HepG2 (cell line): ENCODE results near the gene FAHD2A. TPM values are rescaled to one million over a fixed set of nuclear protein-coding genes. Genes with fewer than 3 reads are reported as not detected.

Source experiments
- FOXO1 ChIP-seq: sonication (generic); formaldehyde crosslinking; IDR thresholded peaks from 2 replicates; pipeline ENCODE4 v1.4.0; 2020; ENCODE audit warnings: missing genetic modification reagents
- GABPA ChIP-seq, 2 experiments: IDR thresholded peaks; 2 replicates each; pipeline ENCODE4 v1.6.1; 2011 to 2016; ENCODE audit warnings: low read depth in 2 of 2, low read length in 1 of 2, missing biosample characterization in 1 of 2, missing genetic modification characterization in 1 of 2
- HNF4A ChIP-seq: sonication (generic); formaldehyde crosslinking; IDR thresholded peaks from 2 replicates; pipeline ENCODE4 v1.4.0; 2020; ENCODE audit warnings: missing genetic modification reagents
- IKZF1 ChIP-seq: fragments of 450-650 bp; IDR thresholded peaks from 2 replicates; pipeline ENCODE4 v1.7.1; 2016
- PHF5A ChIP-seq: IDR thresholded peaks from one replicate; pipeline ENCODE4 v1.6.1; 2018; ENCODE audit warnings: low read depth, missing genetic modification reagents; ENCODE audit not compliant: unreplicated experiment
- SMARCC2 ChIP-seq: fragments of 450-650 bp; IDR thresholded peaks from 2 replicates; pipeline ENCODE4 v1.6.1; 2017; ENCODE audit warnings: antibody characterized with exemption, mild to moderate bottlenecking
- SRY ChIP-seq: sonication (generic); formaldehyde crosslinking; IDR thresholded peaks from 2 replicates; pipeline ENCODE4 v1.8.0; 2022; ENCODE audit warnings: mild to moderate bottlenecking, missing genetic modification reagents
- TBX2 ChIP-seq: sonication (generic); formaldehyde crosslinking; IDR thresholded peaks from 2 replicates; pipeline ENCODE4 v1.5.0; 2020; ENCODE audit warnings: missing genetic modification reagents, mild to moderate bottlenecking, borderline replicate concordance
- ZNF441 ChIP-seq: sonication (generic); formaldehyde crosslinking; IDR thresholded peaks from 2 replicates; pipeline ENCODE4 v1.7.0; 2021; ENCODE audit warnings: missing genetic modification reagents, borderline replicate concordance
- ZNF713 ChIP-seq: sonication (generic); formaldehyde crosslinking; IDR thresholded peaks from 2 replicates; pipeline ENCODE4 v1.4.0; 2020; ENCODE audit warnings: mild to moderate bottlenecking, missing genetic modification reagents
- ZNF768 ChIP-seq: sonication (generic); formaldehyde crosslinking; IDR thresholded peaks from 2 replicates; pipeline ENCODE4 v1.4.0; 2020; ENCODE audit warnings: missing genetic modification reagents
- polyA plus RNA-seq, 8 experiments: library from polyadenylated mRNA; depleted of rRNA in 3 of 8; stranded (reverse) in 7 of 8; unstranded in 1 of 8; fragments of >200 nt; fragmentation: Illumina TruSeq in 4 of 8; extraction: Trizol in 4 of 8; gene quantifications; 2 replicates each; pipeline versions ENCODE4 v1.2.1 to v1.2.3, GENCODE V29; 2011 to 2016; ENCODE audit warnings: low read depth in 4 of 8, missing spikeins in 1 of 8, mixed read lengths in 1 of 8; ENCODE audit not compliant: insufficient read depth in 1 of 8
- total RNA-seq, 5 experiments: library from RNA; depleted of rRNA; stranded (reverse); fragments of >200 nt; fragmentation: Illumina TruSeq; extraction: Trizol; gene quantifications; 2 replicates each; pipeline ENCODE4 v1.2.3, GENCODE V29; 2016; ENCODE audit warnings: low read depth in 1 of 5
- TF ChIP-seq, protein P1 (sequence below), 2 experiments: sonication (generic) in 1 of 2; formaldehyde crosslinking in 1 of 2; IDR thresholded peaks; 2 replicates each; pipeline versions ENCODE4 v1.5.1 to v1.6.1; 2011 to 2020; ENCODE audit warnings: borderline replicate concordance in 1 of 2, low read depth in 1 of 2, low read length in 1 of 2, mild to moderate bottlenecking in 1 of 2, missing genetic modification reagents in 1 of 2, moderate library complexity in 1 of 2
- TF ChIP-seq, protein P2 (sequence below): sonication (generic); formaldehyde crosslinking; IDR thresholded peaks from 2 replicates; pipeline ENCODE4 v1.5.0; 2020; ENCODE audit warnings: missing genetic modification reagents, mild to moderate bottlenecking, borderline replicate concordance
- TF ChIP-seq, protein P3 (sequence below): sonication (generic); formaldehyde crosslinking; IDR thresholded peaks from 2 replicates; pipeline ENCODE4 v1.8.0; 2022; ENCODE audit warnings: mild to moderate bottlenecking, missing genetic modification reagents, borderline replicate concordance
- TF ChIP-seq, protein P4 (sequence below): sonication (generic); formaldehyde crosslinking; conservative IDR thresholded peaks from 2 replicates; pipeline ENCODE4 v1.8.1; 2023; ENCODE audit warnings: missing genetic modification reagents

Gene FAHD2A
- total and polyA plus RNA-seq, 2 of the 13 experiments (the other 11 are each of a cell fraction or from before 2014, with no cell fraction given): 34.0 to 44.2 TPM

DNA sequence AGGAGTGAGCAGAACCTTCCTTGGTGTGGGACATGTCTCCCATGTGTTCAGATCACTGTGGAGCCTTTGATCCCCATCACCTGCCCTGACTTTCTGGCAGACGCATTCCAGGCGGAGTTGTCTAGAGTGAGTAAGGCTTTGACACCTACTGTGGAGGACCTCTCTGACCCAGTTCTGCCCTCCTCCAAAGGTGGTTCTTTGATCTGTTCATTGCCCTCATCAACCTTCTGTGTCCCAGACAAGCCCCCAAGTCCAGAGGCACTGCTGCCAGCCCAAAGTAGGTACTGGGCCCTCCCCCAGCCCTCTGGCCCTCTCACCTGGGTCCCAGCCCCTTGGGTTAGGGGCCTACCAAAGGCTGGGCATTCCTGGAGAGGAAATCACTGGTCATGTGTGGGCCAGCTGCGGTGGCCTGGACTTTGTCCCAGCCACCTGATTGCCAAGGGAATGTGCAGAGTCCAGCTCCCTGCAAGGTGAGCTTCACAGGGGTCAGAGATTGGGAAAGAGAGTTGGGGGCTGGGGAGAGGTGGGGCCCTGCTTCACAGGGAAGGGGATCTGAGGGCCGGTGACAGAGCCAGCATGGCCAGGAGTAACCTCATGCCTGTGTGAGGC, 12.1 kb upstream of the FAHD2A start (continued):
- TF ChIP-seq, protein P1, sequence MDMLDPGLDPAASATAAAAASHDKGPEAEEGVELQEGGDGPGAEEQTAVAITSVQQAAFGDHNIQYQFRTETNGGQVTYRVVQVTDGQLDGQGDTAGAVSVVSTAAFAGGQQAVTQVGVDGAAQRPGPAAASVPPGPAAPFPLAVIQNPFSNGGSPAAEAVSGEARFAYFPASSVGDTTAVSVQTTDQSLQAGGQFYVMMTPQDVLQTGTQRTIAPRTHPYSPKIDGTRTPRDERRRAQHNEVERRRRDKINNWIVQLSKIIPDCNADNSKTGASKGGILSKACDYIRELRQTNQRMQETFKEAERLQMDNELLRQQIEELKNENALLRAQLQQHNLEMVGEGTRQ (IDR thresholded peaks at IDR 0.05; ENCODE audit: low read depth, low read length): no peak; the same call in 1 of the 2 replicates
- TF ChIP-seq, protein P1 (CRISPR knock-in tag; IDR thresholded peaks at IDR 0.05; ENCODE audit: borderline replicate concordance): peak; percentile 66; the same call in 1 of the 2 replicates
- no peak; the same call in 1 of the 2 replicates for TF ChIP-seq FOXO1
- no peak for TF ChIP-seq SRY (CRISPR knock-in tag)
- no peak for TF ChIP-seq IKZF1
- 0 out of 2 replicates have a peak, but pooled peaks have one; percentile 64 for TF ChIP-seq ZNF441
- TF ChIP-seq, protein P2, sequence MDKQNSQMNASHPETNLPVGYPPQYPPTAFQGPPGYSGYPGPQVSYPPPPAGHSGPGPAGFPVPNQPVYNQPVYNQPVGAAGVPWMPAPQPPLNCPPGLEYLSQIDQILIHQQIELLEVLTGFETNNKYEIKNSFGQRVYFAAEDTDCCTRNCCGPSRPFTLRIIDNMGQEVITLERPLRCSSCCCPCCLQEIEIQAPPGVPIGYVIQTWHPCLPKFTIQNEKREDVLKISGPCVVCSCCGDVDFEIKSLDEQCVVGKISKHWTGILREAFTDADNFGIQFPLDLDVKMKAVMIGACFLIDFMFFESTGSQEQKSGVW (CRISPR knock-in tag): no peak
- TF ChIP-seq, protein P3, sequence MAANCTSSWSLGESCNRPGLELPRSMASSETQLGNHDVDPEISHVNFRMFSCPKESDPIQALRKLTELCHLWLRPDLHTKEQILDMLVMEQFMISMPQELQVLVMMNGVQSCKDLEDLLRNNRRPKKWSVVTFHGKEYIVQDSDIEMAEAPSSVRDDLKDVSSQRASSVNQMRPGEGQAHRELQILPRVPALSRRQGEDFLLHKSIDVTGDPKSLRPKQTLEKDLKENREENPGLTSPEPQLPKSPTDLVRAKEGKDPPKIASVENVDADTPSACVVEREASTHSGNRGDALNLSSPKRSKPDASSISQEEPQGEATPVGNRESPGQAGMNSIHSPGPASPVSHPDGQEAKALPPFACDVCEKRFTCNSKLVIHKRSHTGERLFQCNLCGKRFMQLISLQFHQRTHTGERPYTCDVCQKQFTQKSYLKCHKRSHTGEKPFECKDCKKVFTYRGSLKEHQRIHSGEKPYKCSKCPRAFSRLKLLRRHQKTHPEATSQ: no peak
- TF ChIP-seq ZNF768 (CRISPR knock-in tag): no peak
- TF ChIP-seq HNF4A (CRISPR knock-in tag): peak; percentile 100
- TF ChIP-seq GABPA (IDR thresholded peaks at IDR 0.05; ENCODE audit: low read depth, low read length): no peak
- TF ChIP-seq GABPA (CRISPR knock-in tag; IDR thresholded peaks at IDR 0.05; ENCODE audit: low read depth): peak; percentile 49; the same call in 1 of the 2 replicates
- TF ChIP-seq TBX2 (CRISPR knock-in tag): peak; percentile 84; the same call in 1 of the 2 replicates
- TF ChIP-seq SMARCC2: no peak
- TF ChIP-seq PHF5A (CRISPR knock-in tag): peak; percentile 34
- TF ChIP-seq ZNF713: no peak
- TF ChIP-seq, protein P4, sequence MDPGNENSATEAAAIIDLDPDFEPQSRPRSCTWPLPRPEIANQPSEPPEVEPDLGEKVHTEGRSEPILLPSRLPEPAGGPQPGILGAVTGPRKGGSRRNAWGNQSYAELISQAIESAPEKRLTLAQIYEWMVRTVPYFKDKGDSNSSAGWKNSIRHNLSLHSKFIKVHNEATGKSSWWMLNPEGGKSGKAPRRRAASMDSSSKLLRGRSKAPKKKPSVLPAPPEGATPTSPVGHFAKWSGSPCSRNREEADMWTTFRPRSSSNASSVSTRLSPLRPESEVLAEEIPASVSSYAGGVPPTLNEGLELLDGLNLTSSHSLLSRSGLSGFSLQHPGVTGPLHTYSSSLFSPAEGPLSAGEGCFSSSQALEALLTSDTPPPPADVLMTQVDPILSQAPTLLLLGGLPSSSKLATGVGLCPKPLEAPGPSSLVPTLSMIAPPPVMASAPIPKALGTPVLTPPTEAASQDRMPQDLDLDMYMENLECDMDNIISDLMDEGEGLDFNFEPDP (CRISPR knock-in tag): no peak
- TF ChIP-seq, all 625 proteins: peak for 214
